A549 (cell line): ENCODE data around the gene PAQR6. TPM values are rescaled to one million over a fixed set of nuclear protein-coding genes. Genes with fewer than 3 reads are reported as not detected.

ENCODE experiments used
- ATAC-seq, 2 experiments: fragments of 200-7000 bp in 1 of 2; fragments of >200 bp in 1 of 2; cut with Nextera tagmentation in 1 of 2; cut with Tn5 transposase in 1 of 2; 3 replicates each; pipeline versions ENCODE4 v1.8.0 to v1.9.1; 2018 to 2020; ENCODE audit warnings: mild to moderate bottlenecking in 1 of 2, moderate library complexity in 1 of 2
- CTCF ChIA-PET: fragments of 300-600 bp; sonication (Branson Sonifier 250); formaldehyde crosslinking; extraction: SDS; loops from one replicate; lab custom pipeline; 2021; ENCODE audit warnings: antibody characterized with exemption, inconsistent platforms; lab: Yijun Ruan, JAX
- POLR2A ChIA-PET: fragments of 350-600 bp; formaldehyde crosslinking; extraction: SDS; loops from one replicate; lab custom pipeline; 2021; ENCODE audit warnings: antibody characterized with exemption, inconsistent platforms; lab: Yijun Ruan, JAX
- DNase-seq, 2 experiments: peaks; one replicate each; pipeline versions ENCODE4 v3.0.0 to v3.0.0-alpha.2; 2011 to 2016; ENCODE audit warnings: low read depth in 1 of 2, low spot score in 1 of 2
- FAIRE-seq: peaks from 2 replicates; lab custom pipeline; 2011; peaks lifted over from hg19 to GRCh38; lab: Jason Lieb, UNC
- H3K27ac ChIP-seq, 2 experiments: fragments of >200 bp; sonication (Bioruptor Twin); formaldehyde crosslinking; 3 replicates each; pipeline ENCODE4 v1.5.1; 2016 to 2017
- H3K4me1 ChIP-seq: fragments of >200 bp; sonication (Bioruptor Twin); formaldehyde crosslinking; 3 replicates; pipeline ENCODE4 v1.6.1; 2016
- H3K4me2 ChIP-seq: fragments of >200 bp; sonication (Bioruptor Twin); formaldehyde crosslinking; 3 replicates; pipeline ENCODE4 v1.6.1; 2016
- H3K4me3 ChIP-seq: fragments of >200 bp; sonication (Bioruptor Twin); formaldehyde crosslinking; 3 replicates; pipeline ENCODE4 v1.5.1; 2016
- H3K9me3 ChIP-seq: fragments of >200 bp; sonication (Bioruptor Twin); formaldehyde crosslinking; 3 replicates; pipeline ENCODE4 v1.6.1; 2016
- CBX2 ChIP-seq: fragments of 200-600 bp; sonication (generic); IDR thresholded peaks from 2 replicates; pipeline ENCODE4 v1.6.1; 2016; ENCODE audit warnings: low read depth, mild to moderate bottlenecking, borderline replicate concordance
- CEBPB ChIP-seq, 2 experiments: fragments of >200 bp in 1 of 2; sonication (Bioruptor Twin) in 1 of 2; formaldehyde crosslinking in 1 of 2; IDR thresholded peaks; 2 replicates each; pipeline ENCODE4 v1.6.1; 2012 to 2016
- CHD2 ChIP-seq: fragments of 150-350 bp; IDR thresholded peaks from 2 replicates; pipeline ENCODE4 v1.6.1; 2014; ENCODE audit warnings: low read length; ENCODE audit not compliant: partially characterized antibody
- ESRRA ChIP-seq: fragments of 150-350 bp; IDR thresholded peaks from 2 replicates; pipeline ENCODE4 v1.6.1; 2014; ENCODE audit warnings: mild to moderate bottlenecking, low read length, borderline replicate concordance
- HDAC2 ChIP-seq: fragments of 200-600 bp; sonication (generic); IDR thresholded peaks from 2 replicates; pipeline ENCODE4 v1.6.1; 2016
- HOXA7 ChIP-seq: fragments of 250-450 bp; sonication (Bioruptor Pico); IDR thresholded peaks from 2 replicates; pipeline ENCODE4 v1.5.0; 2020; ENCODE audit warnings: mild to moderate bottlenecking, moderate library complexity
- HOXB5 ChIP-seq: fragments of 250-450 bp; sonication (Bioruptor Pico); IDR thresholded peaks from 2 replicates; pipeline ENCODE4 v1.5.0; 2020; ENCODE audit warnings: mild to moderate bottlenecking, moderate library complexity
- JUN ChIP-seq, 2 experiments: fragments of >200 bp; sonication (Bioruptor Twin); formaldehyde crosslinking; IDR thresholded peaks; 2 replicates in 1 of 2; 3 replicates in 1 of 2; pipeline ENCODE4 v1.6.1; 2016 to 2017
- KDM5A ChIP-seq: fragments of 200-600 bp; sonication (generic); IDR thresholded peaks from 2 replicates; pipeline ENCODE4 v1.6.1; 2016; ENCODE audit warnings: antibody characterized with exemption, mild to moderate bottlenecking
- MAFK ChIP-seq: fragments of 450-650 bp; IDR thresholded peaks from 2 replicates; pipeline ENCODE4 v1.6.1; 2014; ENCODE audit not compliant: partially characterized antibody
- MAZ ChIP-seq: fragments of 150-350 bp; IDR thresholded peaks from 2 replicates; pipeline ENCODE4 v1.6.1; 2014; ENCODE audit warnings: antibody characterized with exemption, low read depth, low read length, borderline replicate concordance
- MYC ChIP-seq: IDR thresholded peaks from 2 replicates; pipeline ENCODE4 v1.6.1; 2012; ENCODE audit warnings: mild to moderate bottlenecking, inconsistent platforms, low read length, improper control_type of control experiment, borderline replicate concordance
- PHF8 ChIP-seq: fragments of 200-600 bp; sonication (generic); IDR thresholded peaks from 2 replicates; pipeline ENCODE4 v1.6.1; 2016; ENCODE audit warnings: low read depth, mild to moderate bottlenecking, antibody characterized with exemption, moderate library complexity, borderline replicate concordance
- POLR2AphosphoS2 ChIP-seq: conservative IDR thresholded peaks from 2 replicates; pipeline ENCODE4 v1.6.1; 2012; ENCODE audit warnings: low read length, improper control_type of control experiment, inconsistent platforms
- RCOR1 ChIP-seq: fragments of 150-350 bp; IDR thresholded peaks from 2 replicates; pipeline ENCODE4 v1.6.1; 2014; ENCODE audit warnings: antibody characterized with exemption, low read length, low read depth
- RFX5 ChIP-seq: fragments of 450-650 bp; IDR thresholded peaks from 2 replicates; pipeline ENCODE4 v1.7.1; 2014; ENCODE audit warnings: antibody characterized with exemption, mild to moderate bottlenecking, moderate library complexity
- SREBF2 ChIP-seq: fragments of 450-650 bp; IDR thresholded peaks from 2 replicates; pipeline ENCODE4 v1.6.1; 2014; ENCODE audit warnings: mild to moderate bottlenecking, moderate library complexity
- TP53 ChIP-seq: fragments of 250-450 bp; sonication (Bioruptor Pico); IDR thresholded peaks from 2 replicates; pipeline ENCODE4 v1.5.0; 2021; ENCODE audit warnings: mild to moderate bottlenecking, moderate library complexity
- ZC3H11A ChIP-seq: fragments of 450-650 bp; IDR thresholded peaks from 2 replicates; pipeline ENCODE4 v1.6.1; 2014; ENCODE audit warnings: antibody characterized with exemption, mild to moderate bottlenecking
- ZSCAN20 ChIP-seq: fragments of 250-450 bp; sonication (Bioruptor Pico); IDR thresholded peaks from 2 replicates; pipeline ENCODE4 v1.8.0; 2022; ENCODE audit warnings: mild to moderate bottlenecking, moderate library complexity
- WGBS: methylation state at CpG from one replicate; pipeline ENCODE4 v1.1.6; 2017; ENCODE audit errors: missing lambda C conversion rate; 5-methylcytosine and 5-hydroxymethylcytosine counted together
- polyA plus RNA-seq, 4 experiments: library from polyadenylated mRNA; depleted of rRNA in 3 of 4; stranded (reverse); fragments of >200 nt; fragmentation: RNase III in 1 of 4; extraction: RNeasy Plus Mini Kit Qiagen cat#74134 plus additional on column Dnase treatment in 1 of 4; gene quantifications; 2 replicates in 3 of 4; 3 replicates in 1 of 4; pipeline ENCODE4 v1.2.3, GENCODE V29; 2011 to 2017
- TF ChIP-seq, protein P1 (sequence below): fragments of >200 bp; sonication (Bioruptor Twin); formaldehyde crosslinking; IDR thresholded peaks from 2 replicates; pipeline ENCODE4 v1.6.1; 2016
- TF ChIP-seq, protein P2 (sequence below): fragments of 450-650 bp; IDR thresholded peaks from 2 replicates; pipeline ENCODE4 v1.6.1; 2014; ENCODE audit warnings: antibody characterized with exemption
- TF ChIP-seq, protein P3 (sequence below): fragments of 150-350 bp; IDR thresholded peaks from 2 replicates; pipeline ENCODE4 v1.6.1; 2014; ENCODE audit warnings: low read depth, mild to moderate bottlenecking, low read length
- TF ChIP-seq, protein P4 (sequence below): fragments of 200-600 bp; sonication (generic); IDR thresholded peaks from 2 replicates; pipeline ENCODE4 v1.6.1; 2016; ENCODE audit warnings: antibody characterized with exemption, mild to moderate bottlenecking, moderate library complexity
- TF ChIP-seq, protein P5 (sequence below): IDR thresholded peaks from 2 replicates; pipeline ENCODE4 v1.6.1; 2012; ENCODE audit warnings: low read depth, borderline replicate concordance
- TF ChIP-seq, protein P6 (sequence below): IDR thresholded peaks from 2 replicates; pipeline ENCODE4 v1.6.1; 2012
- TF ChIP-seq, protein P7 (sequence below): fragments of >200 bp; sonication (Bioruptor Twin); formaldehyde crosslinking; IDR thresholded peaks from 3 replicates; pipeline ENCODE4 v1.6.1; 2016
- TF ChIP-seq, protein P8 (sequence below): fragments of 250-450 bp; sonication (Bioruptor Pico); IDR thresholded peaks from 2 replicates; pipeline ENCODE4 v1.5.0; 2020; ENCODE audit warnings: low read depth, mild to moderate bottlenecking, moderate library complexity

Gene PAQR6
- polyA plus RNA-seq, 2 of the 4 experiments (the other 2 are of a cell fraction), result 2.4 to 8.6 TPM

DNA sequence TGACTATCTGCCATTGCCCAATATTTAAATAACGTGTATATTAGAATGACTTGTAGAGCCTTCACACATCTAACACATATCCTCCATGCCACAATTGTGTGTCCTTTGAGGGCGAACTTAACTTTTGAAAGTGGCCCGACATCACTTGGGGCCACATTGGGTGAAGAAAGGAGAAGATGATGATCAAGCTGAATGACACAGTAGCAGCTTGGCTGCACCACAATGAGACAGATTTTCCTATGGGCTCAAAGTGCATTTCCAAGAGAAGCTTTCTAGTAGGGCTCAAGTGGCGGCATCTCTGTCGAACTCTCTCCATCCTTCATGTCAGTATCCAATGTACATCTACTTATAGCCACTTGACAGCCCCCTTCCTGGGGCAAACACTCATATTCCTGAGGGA is 9.6 kb downstream of the PAQR6 start:
- CTCF ChIA-PET, result interaction anchor here (0.8 to 25.3 kb wide), 11 partner anchors 8 to 249 kb away, joined by 3 to 639 read pairs (median 3); partner anchors contain the start of genes PMF1 and SEMA4A
- Histone ChIP-seq H3K4me1 (peaks cover 9% of the 10 kb centered on the region), H3K27ac (no peak overlapping the region), H3K9me3 (no peaks in the 10 kb centered on the region), H3K4me3 (no peak overlapping the region), H3K4me2 (no peak overlapping the region)
- WGBS, result 96% methylated on average over 5 of the region's 5 CpGs
- TF ChIP-seq, protein P1, sequence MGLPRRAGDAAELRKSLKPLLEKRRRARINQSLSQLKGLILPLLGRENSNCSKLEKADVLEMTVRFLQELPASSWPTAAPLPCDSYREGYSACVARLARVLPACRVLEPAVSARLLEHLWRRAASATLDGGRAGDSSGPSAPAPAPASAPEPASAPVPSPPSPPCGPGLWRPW, result no peak
- TF ChIP-seq ZC3H11A (no peak), HDAC2 (no peak), CBX2 (no peak), KDM5A (no peak), RCOR1 (no peak), MAZ (no peak), SREBF2 (no peak), ESRRA (no peak), CHD2 (no peak), HOXB5 (CRISPR knock-in tag) (no peak), TP53 (CRISPR knock-in tag) (no peak), PHF8 (no peak), MAFK (no peak), ZSCAN20 (no peak)
- TF ChIP-seq, protein P2, sequence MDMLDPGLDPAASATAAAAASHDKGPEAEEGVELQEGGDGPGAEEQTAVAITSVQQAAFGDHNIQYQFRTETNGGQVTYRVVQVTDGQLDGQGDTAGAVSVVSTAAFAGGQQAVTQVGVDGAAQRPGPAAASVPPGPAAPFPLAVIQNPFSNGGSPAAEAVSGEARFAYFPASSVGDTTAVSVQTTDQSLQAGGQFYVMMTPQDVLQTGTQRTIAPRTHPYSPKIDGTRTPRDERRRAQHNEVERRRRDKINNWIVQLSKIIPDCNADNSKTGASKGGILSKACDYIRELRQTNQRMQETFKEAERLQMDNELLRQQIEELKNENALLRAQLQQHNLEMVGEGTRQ, result no peak
- TF ChIP-seq, protein P3, sequence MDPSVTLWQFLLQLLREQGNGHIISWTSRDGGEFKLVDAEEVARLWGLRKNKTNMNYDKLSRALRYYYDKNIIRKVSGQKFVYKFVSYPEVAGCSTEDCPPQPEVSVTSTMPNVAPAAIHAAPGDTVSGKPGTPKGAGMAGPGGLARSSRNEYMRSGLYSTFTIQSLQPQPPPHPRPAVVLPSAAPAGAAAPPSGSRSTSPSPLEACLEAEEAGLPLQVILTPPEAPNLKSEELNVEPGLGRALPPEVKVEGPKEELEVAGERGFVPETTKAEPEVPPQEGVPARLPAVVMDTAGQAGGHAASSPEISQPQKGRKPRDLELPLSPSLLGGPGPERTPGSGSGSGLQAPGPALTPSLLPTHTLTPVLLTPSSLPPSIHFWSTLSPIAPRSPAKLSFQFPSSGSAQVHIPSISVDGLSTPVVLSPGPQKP, result no peak
- TF ChIP-seq, protein P4, sequence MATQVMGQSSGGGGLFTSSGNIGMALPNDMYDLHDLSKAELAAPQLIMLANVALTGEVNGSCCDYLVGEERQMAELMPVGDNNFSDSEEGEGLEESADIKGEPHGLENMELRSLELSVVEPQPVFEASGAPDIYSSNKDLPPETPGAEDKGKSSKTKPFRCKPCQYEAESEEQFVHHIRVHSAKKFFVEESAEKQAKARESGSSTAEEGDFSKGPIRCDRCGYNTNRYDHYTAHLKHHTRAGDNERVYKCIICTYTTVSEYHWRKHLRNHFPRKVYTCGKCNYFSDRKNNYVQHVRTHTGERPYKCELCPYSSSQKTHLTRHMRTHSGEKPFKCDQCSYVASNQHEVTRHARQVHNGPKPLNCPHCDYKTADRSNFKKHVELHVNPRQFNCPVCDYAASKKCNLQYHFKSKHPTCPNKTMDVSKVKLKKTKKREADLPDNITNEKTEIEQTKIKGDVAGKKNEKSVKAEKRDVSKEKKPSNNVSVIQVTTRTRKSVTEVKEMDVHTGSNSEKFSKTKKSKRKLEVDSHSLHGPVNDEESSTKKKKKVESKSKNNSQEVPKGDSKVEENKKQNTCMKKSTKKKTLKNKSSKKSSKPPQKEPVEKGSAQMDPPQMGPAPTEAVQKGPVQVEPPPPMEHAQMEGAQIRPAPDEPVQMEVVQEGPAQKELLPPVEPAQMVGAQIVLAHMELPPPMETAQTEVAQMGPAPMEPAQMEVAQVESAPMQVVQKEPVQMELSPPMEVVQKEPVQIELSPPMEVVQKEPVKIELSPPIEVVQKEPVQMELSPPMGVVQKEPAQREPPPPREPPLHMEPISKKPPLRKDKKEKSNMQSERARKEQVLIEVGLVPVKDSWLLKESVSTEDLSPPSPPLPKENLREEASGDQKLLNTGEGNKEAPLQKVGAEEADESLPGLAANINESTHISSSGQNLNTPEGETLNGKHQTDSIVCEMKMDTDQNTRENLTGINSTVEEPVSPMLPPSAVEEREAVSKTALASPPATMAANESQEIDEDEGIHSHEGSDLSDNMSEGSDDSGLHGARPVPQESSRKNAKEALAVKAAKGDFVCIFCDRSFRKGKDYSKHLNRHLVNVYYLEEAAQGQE, result no peak
- TF ChIP-seq, protein P5, sequence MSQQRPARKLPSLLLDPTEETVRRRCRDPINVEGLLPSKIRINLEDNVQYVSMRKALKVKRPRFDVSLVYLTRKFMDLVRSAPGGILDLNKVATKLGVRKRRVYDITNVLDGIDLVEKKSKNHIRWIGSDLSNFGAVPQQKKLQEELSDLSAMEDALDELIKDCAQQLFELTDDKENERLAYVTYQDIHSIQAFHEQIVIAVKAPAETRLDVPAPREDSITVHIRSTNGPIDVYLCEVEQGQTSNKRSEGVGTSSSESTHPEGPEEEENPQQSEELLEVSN, result no peak
- TF ChIP-seq, protein P6, sequence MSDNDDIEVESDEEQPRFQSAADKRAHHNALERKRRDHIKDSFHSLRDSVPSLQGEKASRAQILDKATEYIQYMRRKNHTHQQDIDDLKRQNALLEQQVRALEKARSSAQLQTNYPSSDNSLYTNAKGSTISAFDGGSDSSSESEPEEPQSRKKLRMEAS, result no peak
- FAIRE-seq, result no peak
- POLR2A ChIA-PET, result no interaction called here
- DNase-seq, result no peak
- no peak for ATAC-seq

DNA sequence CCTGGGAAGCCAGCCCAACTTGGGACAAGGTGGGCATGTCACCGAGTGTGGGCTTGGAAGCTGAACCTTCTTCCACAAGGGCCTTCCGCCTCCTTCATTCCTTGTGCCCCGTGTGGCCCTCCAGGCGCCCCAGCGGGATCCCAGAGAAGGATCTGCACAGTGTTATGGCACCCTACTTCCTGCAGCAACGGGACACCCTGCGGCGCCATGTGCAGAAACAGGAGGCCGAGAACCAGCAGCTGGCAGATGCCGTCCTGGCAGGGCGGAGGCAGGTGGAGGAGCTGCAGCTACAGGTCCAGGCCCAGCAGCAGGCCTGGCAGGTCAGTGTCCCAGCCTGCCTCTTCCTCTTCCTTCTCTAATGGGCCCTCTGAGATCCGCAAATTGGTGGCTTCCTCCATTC is 11.7 kb downstream of the PAQR6 start:
- Histone ChIP-seq H3K4me2 (no peak overlapping the region), H3K9me3 (no peaks in the 10 kb centered on the region), H3K27ac (no peak overlapping the region), H3K4me3 (no peak overlapping the region), H3K4me1 (peaks cover 14% of the 10 kb centered on the region)
- ChIA-PET CTCF (interaction anchor here (0.6 to 25.3 kb wide), 3 partner anchors 11 to 95 kb away, joined by 3 to 639 read pairs (median 57); partner anchors contain the start of gene SEMA4A), POLR2A (no interaction called here)
- ATAC-seq (no peak), DNase-seq (no peak), FAIRE-seq (no peak)
- 90% methylated on average over 12 of the region's 12 CpGs for WGBS
- TF ChIP-seq ESRRA, result no peak
- TF ChIP-seq MAZ, result no peak
- TF ChIP-seq JUN (IDR thresholded peaks at IDR 0.05), result no peak
- TF ChIP-seq SREBF2, result no peak
- TF ChIP-seq, protein P6, result no peak
- TF ChIP-seq RFX5, result no peak
- TF ChIP-seq, protein P2, result no peak
- TF ChIP-seq CEBPB (IDR thresholded peaks at IDR 0.05), result no peak
- no peak for TF ChIP-seq POLR2AphosphoS2
- TF ChIP-seq HOXA7 (CRISPR knock-in tag), result no peak
- no peak for TF ChIP-seq MYC
- TF ChIP-seq, protein P7, sequence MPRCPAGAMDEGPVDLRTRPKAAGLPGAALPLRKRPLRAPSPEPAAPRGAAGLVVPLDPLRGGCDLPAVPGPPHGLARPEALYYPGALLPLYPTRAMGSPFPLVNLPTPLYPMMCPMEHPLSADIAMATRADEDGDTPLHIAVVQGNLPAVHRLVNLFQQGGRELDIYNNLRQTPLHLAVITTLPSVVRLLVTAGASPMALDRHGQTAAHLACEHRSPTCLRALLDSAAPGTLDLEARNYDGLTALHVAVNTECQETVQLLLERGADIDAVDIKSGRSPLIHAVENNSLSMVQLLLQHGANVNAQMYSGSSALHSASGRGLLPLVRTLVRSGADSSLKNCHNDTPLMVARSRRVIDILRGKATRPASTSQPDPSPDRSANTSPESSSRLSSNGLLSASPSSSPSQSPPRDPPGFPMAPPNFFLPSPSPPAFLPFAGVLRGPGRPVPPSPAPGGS, result no peak
- TF ChIP-seq, protein P8, sequence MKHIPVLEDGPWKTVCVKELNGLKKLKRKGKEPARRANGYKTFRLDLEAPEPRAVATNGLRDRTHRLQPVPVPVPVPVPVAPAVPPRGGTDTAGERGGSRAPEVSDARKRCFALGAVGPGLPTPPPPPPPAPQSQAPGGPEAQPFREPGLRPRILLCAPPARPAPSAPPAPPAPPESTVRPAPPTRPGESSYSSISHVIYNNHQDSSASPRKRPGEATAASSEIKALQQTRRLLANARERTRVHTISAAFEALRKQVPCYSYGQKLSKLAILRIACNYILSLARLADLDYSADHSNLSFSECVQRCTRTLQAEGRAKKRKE (CRISPR knock-in tag), result no peak
- no peak for TF ChIP-seq HDAC2
